ENCODE measurements around the gene ABI3BP.
A peak's percentile ranks its signal among the peaks of the same experiment; 100 is the strongest.

Gene ABI3BP

DNA sequence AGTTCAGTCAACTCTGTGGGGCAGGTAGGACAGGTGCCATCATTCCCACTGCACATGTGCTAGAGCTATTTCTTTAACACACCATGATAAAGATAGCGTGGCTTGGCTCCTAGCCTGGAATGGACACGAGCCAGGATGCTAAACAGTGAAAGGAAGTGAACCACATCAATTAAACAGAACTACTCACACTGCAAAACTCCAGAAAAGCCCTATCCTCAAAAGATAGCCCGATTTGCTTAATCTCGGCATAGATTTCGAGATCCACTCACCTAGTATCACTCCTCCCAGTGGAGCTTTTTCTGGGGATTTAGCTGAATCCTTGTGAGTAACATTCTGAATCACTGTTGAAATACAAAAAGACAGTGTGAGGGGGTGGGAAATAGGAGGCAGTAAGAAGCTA lies 118.0 kb downstream of the ABI3BP start:
- H3K4me3 ChIP-seq (ENCODE audit: control insufficient read depth, low read depth, low read length) = no peak overlapping the region
- TF ChIP-seq, protein P1, sequence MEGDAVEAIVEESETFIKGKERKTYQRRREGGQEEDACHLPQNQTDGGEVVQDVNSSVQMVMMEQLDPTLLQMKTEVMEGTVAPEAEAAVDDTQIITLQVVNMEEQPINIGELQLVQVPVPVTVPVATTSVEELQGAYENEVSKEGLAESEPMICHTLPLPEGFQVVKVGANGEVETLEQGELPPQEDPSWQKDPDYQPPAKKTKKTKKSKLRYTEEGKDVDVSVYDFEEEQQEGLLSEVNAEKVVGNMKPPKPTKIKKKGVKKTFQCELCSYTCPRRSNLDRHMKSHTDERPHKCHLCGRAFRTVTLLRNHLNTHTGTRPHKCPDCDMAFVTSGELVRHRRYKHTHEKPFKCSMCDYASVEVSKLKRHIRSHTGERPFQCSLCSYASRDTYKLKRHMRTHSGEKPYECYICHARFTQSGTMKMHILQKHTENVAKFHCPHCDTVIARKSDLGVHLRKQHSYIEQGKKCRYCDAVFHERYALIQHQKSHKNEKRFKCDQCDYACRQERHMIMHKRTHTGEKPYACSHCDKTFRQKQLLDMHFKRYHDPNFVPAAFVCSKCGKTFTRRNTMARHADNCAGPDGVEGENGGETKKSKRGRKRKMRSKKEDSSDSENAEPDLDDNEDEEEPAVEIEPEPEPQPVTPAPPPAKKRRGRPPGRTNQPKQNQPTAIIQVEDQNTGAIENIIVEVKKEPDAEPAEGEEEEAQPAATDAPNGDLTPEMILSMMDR (IDR thresholded peaks at IDR 0.05; ENCODE audit: control insufficient read depth, insufficient read depth, low read depth, low read length, missing control alignments) = no peak

DNA sequence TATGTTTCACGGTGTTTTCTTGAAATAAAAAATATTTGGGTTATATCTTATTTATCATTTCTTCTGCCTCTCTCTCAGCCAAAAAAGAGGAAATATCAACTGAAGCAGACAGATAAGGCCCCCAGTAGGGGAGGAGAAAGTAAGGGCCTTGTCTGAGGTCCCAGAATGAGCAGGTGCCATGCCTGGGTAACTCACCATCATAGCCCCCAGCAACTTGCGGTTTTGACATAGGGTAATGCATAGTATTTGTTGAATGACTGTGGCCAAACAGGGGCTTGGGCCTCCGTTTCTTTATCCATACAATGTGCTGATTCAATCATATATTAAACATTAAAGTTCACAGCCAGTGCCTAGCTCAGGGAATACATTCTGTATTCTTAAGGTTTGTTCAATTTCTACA lies 119.6 kb downstream of the ABI3BP start:
- no peak overlapping the region for H3K4me3 ChIP-seq (ENCODE audit: control insufficient read depth, low read depth, low read length)
- no peak for DNase-seq (ENCODE audit: low read depth)
- TF ChIP-seq, protein P1 (IDR thresholded peaks at IDR 0.05; ENCODE audit: control insufficient read depth, insufficient read depth, low read depth, low read length, missing control alignments) = no peak

More for the DNA sequence above, 118.0 kb downstream of the ABI3BP start:
- DNase-seq (ENCODE audit: low read depth) = peak; percentile 32

DNA sequence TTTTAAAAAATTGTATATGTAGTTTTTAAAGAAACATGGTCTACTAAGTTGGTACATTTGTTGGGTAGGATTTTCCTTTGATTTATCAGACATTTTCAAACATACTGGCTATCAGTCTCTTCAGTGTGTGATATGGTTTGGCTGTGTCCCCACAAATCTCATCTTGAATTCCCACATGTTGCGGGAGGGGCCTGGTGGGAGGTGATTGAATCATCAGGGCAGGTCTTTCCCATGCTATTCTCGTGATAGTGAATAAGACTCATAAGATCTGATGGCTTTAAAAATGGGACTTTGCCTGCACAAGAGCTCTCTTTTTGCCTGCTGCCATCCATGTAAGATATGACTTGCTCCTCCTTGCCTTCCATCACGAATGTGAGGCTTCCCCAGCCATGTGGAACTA lies 121.9 kb downstream of the ABI3BP start:
- no peak for DNase-seq (ENCODE audit: low read depth)
- TF ChIP-seq, protein P1 (IDR thresholded peaks at IDR 0.05; ENCODE audit: control insufficient read depth, insufficient read depth, low read depth, low read length, missing control alignments) = no peak
- no peak overlapping the region for H3K4me3 ChIP-seq (ENCODE audit: control insufficient read depth, low read depth, low read length)

DNA sequence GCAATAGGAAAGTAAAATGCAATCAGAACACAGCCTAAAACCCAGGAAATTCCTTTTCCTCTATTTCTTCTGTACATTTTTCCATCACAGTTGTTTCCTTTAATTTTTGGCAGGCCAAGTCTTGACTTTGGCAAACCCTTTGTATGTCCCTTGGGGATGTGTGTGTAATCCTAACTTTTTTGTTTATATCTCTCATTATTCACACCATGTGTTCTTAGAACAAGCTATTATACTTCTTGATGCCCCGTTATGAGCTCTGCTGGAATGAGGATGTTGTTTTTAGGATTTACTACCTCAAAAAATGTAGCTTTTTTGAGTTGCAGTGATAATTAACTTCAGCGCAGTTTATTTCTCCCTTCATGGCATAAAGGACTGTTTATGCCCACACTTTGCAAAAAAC lies 123.4 kb downstream of the ABI3BP start:
- no peak overlapping the region for H3K4me3 ChIP-seq (ENCODE audit: control insufficient read depth, low read depth, low read length)
- TF ChIP-seq, protein P1 (IDR thresholded peaks at IDR 0.05; ENCODE audit: control insufficient read depth, insufficient read depth, low read depth, low read length, missing control alignments) = no peak
- peak; percentile 42 for DNase-seq (ENCODE audit: low read depth)

DNA sequence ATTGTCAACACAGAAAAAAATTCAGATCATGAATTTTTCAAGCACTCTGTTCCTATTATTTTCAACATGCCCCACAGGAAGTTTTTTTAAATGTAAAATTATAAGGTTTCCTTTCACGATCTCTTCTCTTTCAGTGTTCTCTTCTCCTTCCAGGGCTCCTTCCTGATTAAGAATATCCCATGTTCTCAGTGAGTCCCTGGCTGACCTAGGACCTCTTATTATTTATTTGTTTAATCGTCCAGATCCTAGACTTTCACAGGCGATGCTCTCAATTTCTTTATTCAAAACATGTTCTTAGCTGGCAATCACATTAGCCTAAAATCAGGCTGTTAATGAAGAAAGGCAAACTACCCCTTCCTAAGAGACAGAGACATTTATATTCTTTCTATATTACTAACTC lies 124.3 kb downstream of the ABI3BP start:
- DNase-seq (ENCODE audit: low read depth) = no peak
- H3K4me3 ChIP-seq (ENCODE audit: control insufficient read depth, low read depth, low read length) = no peak overlapping the region
- TF ChIP-seq, protein P1 (IDR thresholded peaks at IDR 0.05; ENCODE audit: control insufficient read depth, insufficient read depth, low read depth, low read length, missing control alignments) = no peak

DNA sequence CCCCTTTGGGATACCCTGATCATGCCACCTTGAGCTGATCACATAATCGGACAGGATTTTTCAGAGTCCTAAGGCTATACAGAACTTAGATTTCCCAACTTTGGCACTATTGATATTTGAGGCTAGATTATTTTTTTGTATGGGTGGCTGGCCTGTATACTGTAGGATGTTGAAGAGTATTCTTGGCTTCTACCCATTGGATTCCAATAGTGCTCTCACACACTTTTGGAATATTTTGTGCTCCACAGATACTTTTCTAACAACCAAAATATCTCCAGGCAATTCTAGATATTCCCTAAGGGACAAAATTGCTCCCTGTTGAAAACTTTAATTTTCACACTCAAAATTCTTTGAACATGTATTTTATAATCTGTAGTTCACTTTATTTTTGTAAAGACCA lies 125.1 kb downstream of the ABI3BP start:
- H3K4me3 ChIP-seq (ENCODE audit: control insufficient read depth, low read depth, low read length) = no peak overlapping the region
- TF ChIP-seq, protein P1 (IDR thresholded peaks at IDR 0.05; ENCODE audit: control insufficient read depth, insufficient read depth, low read depth, low read length, missing control alignments) = no peak
- no peak for DNase-seq (ENCODE audit: low read depth)

DNA sequence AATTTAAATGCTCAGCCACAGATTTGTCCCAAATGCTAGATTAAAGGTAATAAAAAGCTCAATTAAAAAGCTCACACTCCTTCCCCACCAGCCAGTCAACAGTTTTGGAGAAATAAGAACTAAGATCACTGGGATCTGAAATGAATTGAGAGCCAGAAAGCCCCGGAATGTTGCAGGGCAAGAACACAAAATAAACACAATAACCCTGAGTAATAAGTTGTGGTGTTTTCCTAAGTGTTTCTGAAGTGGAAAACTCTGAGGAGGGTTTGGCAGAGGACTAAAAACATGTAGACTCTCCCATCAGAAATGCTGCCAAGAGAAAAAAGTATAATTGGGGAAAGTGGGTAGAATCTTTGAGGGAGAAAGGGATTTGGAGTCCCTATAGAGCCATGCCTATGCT lies 127.8 kb downstream of the ABI3BP start:
- DNase-seq (ENCODE audit: low read depth) = no peak
- TF ChIP-seq, protein P1 (IDR thresholded peaks at IDR 0.05; ENCODE audit: control insufficient read depth, insufficient read depth, low read depth, low read length, missing control alignments) = no peak
- H3K4me3 ChIP-seq (ENCODE audit: control insufficient read depth, low read depth, low read length) = no peak overlapping the region
